Mesendoderm (in vitro differentiated cells): ENCODE data around the gene SMYD4.
"Not testable (repeated sequence)": the region's sequence is repeated elsewhere in the genome, so short reads cannot be mapped to it uniquely, and the experiment has no call there.

ENCODE experiments used
- DNase-seq: peaks from one replicate; pipeline ENCODE4 v3.0.0; 2013
- H2AK5ac ChIP-seq: 2 replicates; pipeline ENCODE4 v1.6.1; 2013; ENCODE audit warnings: low read length, inconsistent platforms
- H2BK120ac ChIP-seq: 2 replicates; pipeline ENCODE4 v1.6.1; 2013; ENCODE audit warnings: low read depth, mild to moderate bottlenecking, low read length, moderate library complexity, mixed read lengths
- H2BK15ac ChIP-seq: replicated peaks from 2 replicates; pipeline ENCODE4 v1.6.1; 2013; ENCODE audit warnings: low read depth, mild to moderate bottlenecking, moderate library complexity
- H2BK5ac ChIP-seq: 2 replicates; pipeline ENCODE4 v1.6.1; 2013; ENCODE audit warnings: low read length, inconsistent platforms
- H3K18ac ChIP-seq: 2 replicates; pipeline ENCODE4 v1.6.1; 2013; ENCODE audit warnings: mild to moderate bottlenecking, low read length, mixed read lengths
- H3K23ac ChIP-seq: one replicate; pipeline ENCODE4 v1.6.1; 2013; ENCODE audit warnings: low read length
- H3K27ac ChIP-seq: 2 replicates; pipeline ENCODE4 v1.5.1; 2013; ENCODE audit warnings: low read depth, mild to moderate bottlenecking, inconsistent platforms, low read length, moderate library complexity
- H3K27me3 ChIP-seq: 2 replicates; pipeline ENCODE4 v1.6.1; 2013; ENCODE audit warnings: low read length, control low read depth, mild to moderate bottlenecking, inconsistent platforms; ENCODE audit not compliant: insufficient read depth, poor library complexity
- H3K36me3 ChIP-seq: 2 replicates; pipeline ENCODE4 v1.6.1; 2013; ENCODE audit warnings: low read length, inconsistent platforms; ENCODE audit not compliant: control insufficient read depth, insufficient read depth
- H3K4ac ChIP-seq: one replicate; pipeline ENCODE4 v1.6.1; 2013; ENCODE audit warnings: low read depth, mild to moderate bottlenecking, low read length, moderate library complexity
- H3K4me1 ChIP-seq: 2 replicates; pipeline ENCODE4 v1.6.1; 2013; ENCODE audit warnings: low read depth, low read length, inconsistent platforms; ENCODE audit not compliant: control insufficient read depth
- H3K4me2 ChIP-seq: 2 replicates; pipeline ENCODE4 v1.6.1; 2013; ENCODE audit warnings: low read length
- H3K4me3 ChIP-seq: 2 replicates; pipeline ENCODE4 v1.5.1; 2013; ENCODE audit warnings: mild to moderate bottlenecking, low read length
- H3K56ac ChIP-seq: one replicate; pipeline ENCODE4 v1.6.1; 2013; ENCODE audit warnings: low read length
- H3K79me1 ChIP-seq: 2 replicates; pipeline ENCODE4 v1.6.1; 2013; ENCODE audit warnings: low read length, inconsistent platforms
- H3K79me2 ChIP-seq: 2 replicates; pipeline ENCODE4 v1.6.1; 2013; ENCODE audit warnings: mild to moderate bottlenecking, low read length; ENCODE audit not compliant: control insufficient read depth, insufficient read depth
- H3K9ac ChIP-seq: 2 replicates; pipeline ENCODE4 v1.6.1; 2013; ENCODE audit warnings: low read length, inconsistent platforms
- H4K5ac ChIP-seq: one replicate; pipeline ENCODE4 v1.6.1; 2013; ENCODE audit warnings: low read length
- H4K8ac ChIP-seq: one replicate; pipeline ENCODE4 v1.6.1; 2013; ENCODE audit warnings: low read depth, mild to moderate bottlenecking, control low read depth, low read length, moderate library complexity
- WGBS: extraction: QIAGEN DNeasy Blood & Tissue Kit; methylation state at CpG from one replicate; pipeline ENCODE4 v1.1.7; 2013; ENCODE audit warnings: low lambda C conversion rate, missing lambda C conversion rate; ENCODE audit not compliant: insufficient coverage; ENCODE audit errors: extremely low coverage; 5-methylcytosine and 5-hydroxymethylcytosine counted together

SMYD4 gene

DNA sequence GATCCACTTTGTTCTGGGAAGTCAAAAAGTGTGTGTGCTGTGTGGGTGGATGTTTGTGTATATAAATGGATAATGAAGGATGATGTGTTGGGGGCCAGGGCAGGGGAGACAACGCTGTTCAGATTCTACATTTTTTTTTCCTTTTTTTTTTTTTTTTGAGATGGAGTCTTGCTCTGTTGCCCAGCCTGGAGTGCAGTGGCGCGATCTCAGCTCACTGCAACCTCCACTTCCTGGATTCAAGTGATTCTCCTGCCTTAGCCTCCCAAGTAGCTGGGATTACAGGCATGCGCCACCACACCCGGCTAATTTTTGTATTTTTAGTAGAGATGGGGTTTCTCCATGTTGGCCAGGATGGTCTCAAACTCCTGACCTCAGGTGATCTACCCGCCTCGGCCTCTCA lies 65.0 kb downstream of the SMYD4 start:
- H4K5ac ChIP-seq, H2AK5ac ChIP-seq, H3K56ac ChIP-seq, H3K79me1 ChIP-seq, H3K4me2 ChIP-seq, H3K9ac ChIP-seq, H3K27ac ChIP-seq, H3K4me3 ChIP-seq, H3K4me1 ChIP-seq, H3K4ac ChIP-seq, H4K8ac ChIP-seq, DNase-seq, H3K23ac ChIP-seq, H3K18ac ChIP-seq, H2BK15ac ChIP-seq, H2BK120ac ChIP-seq, H3K27me3 ChIP-seq, H3K36me3 ChIP-seq, H3K79me2 ChIP-seq, H2BK5ac ChIP-seq: not testable (repeated sequence)
- no CpG with 5 or more reads among the region's 7 CpGs for WGBS

DNA sequence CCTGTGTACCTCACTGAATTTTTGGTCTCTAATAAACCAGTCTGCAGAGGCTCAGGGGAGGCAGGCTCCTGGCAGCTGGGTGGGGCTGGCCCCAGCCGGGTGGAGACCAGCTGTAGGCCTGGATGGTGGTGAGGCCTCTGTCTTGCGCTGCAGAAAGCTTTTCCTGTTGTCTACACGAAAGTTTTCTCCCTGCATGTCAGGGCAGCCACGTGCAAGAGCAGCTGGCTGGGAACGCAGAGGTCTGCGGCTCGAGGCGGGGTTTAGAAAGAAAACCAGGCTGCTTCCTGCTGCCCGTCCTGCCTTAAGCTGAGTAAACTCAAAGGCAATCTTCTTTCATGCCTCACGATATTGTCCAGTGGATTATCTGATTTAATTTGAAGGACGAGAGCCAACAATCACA lies 65.4 kb downstream of the SMYD4 start:
- Histone ChIP-seq H3K4me1 (peaks cover 4% of the 10 kb centered on the region), H2BK15ac (no peak overlapping the region), H2AK5ac (no peak overlapping the region), H3K79me2 (no peaks in the 10 kb centered on the region), H3K4ac (no peak overlapping the region), H3K18ac (no peak overlapping the region), H3K23ac (no peak overlapping the region), H2BK120ac (no peak overlapping the region), H4K5ac (no peak overlapping the region), H4K8ac (no peak overlapping the region), H3K27me3 (no peaks in the 10 kb centered on the region), H3K4me3 (no peak overlapping the region), H3K36me3 (no peaks in the 10 kb centered on the region), H3K27ac (no peak overlapping the region), H3K9ac (no peak overlapping the region), H2BK5ac (no peak overlapping the region), H3K79me1 (no peaks in the 10 kb centered on the region), H3K56ac (no peak overlapping the region), H3K4me2 (no peak overlapping the region)
- DNase-seq = no peak
- WGBS = no CpG with 5 or more reads among the region's 11 CpGs

- H3K27ac ChIP-seq = no peak overlapping the region
Measured at GRCh38 chr17:1762901-1763898, 66.5 kb downstream of the SMYD4 start.

GRCh38 chr17:1762233-1762900 lies 67.3 kb downstream of the SMYD4 start:
- H3K9ac ChIP-seq = peak overlapping the region; percentile 45
- H2BK120ac ChIP-seq = no peak overlapping the region
- H3K23ac ChIP-seq = no peak overlapping the region
- no peak overlapping the region for H2AK5ac ChIP-seq
- H3K4me1 ChIP-seq = peaks cover 4% of the 10 kb centered on the region
- H3K79me2 ChIP-seq = no peaks in the 10 kb centered on the region
- no peaks in the 10 kb centered on the region for H3K27me3 ChIP-seq
- H3K79me1 ChIP-seq = no peaks in the 10 kb centered on the region
- no peak overlapping the region for H3K4ac ChIP-seq
- no peak overlapping the region for H2BK15ac ChIP-seq
- no peak overlapping the region for H3K18ac ChIP-seq
- no peak overlapping the region for H2BK5ac ChIP-seq
- no peak for DNase-seq
- no peak overlapping the region for H4K8ac ChIP-seq
- peak overlapping the region; percentile 65 for H3K56ac ChIP-seq
- H3K27ac ChIP-seq = no peak overlapping the region
- no peaks in the 10 kb centered on the region for H3K36me3 ChIP-seq
- no peak overlapping the region for H4K5ac ChIP-seq
- H3K4me2 ChIP-seq = no peak overlapping the region
- WGBS = no CpG with 5 or more reads among the region's 21 CpGs
- no peak overlapping the region for H3K4me3 ChIP-seq

More at GRCh38 chr17:1762901-1763898, 66.5 kb downstream of the SMYD4 start:
- no peak overlapping the region for H2BK5ac ChIP-seq
- no peaks in the 10 kb centered on the region for H3K36me3 ChIP-seq
- H2BK15ac ChIP-seq = no peak overlapping the region
- no peaks in the 10 kb centered on the region for H3K27me3 ChIP-seq
- H4K8ac ChIP-seq = no peak overlapping the region
- peaks cover 4% of the 10 kb centered on the region for H3K4me1 ChIP-seq
- H3K4me3 ChIP-seq = no peak overlapping the region
- H2BK120ac ChIP-seq = no peak overlapping the region
- no CpG with 5 or more reads among the region's 22 CpGs for WGBS
- H3K56ac ChIP-seq = no peak overlapping the region
- no peak overlapping the region for H3K23ac ChIP-seq
- H4K5ac ChIP-seq = no peak overlapping the region
- no peak overlapping the region for H2AK5ac ChIP-seq
- H3K79me2 ChIP-seq = no peaks in the 10 kb centered on the region
- H3K79me1 ChIP-seq = no peaks in the 10 kb centered on the region
- H3K4ac ChIP-seq = no peak overlapping the region
- H3K4me2 ChIP-seq = no peak overlapping the region
- no peak for DNase-seq
- no peak overlapping the region for H3K9ac ChIP-seq
- no peak overlapping the region for H3K18ac ChIP-seq

DNA sequence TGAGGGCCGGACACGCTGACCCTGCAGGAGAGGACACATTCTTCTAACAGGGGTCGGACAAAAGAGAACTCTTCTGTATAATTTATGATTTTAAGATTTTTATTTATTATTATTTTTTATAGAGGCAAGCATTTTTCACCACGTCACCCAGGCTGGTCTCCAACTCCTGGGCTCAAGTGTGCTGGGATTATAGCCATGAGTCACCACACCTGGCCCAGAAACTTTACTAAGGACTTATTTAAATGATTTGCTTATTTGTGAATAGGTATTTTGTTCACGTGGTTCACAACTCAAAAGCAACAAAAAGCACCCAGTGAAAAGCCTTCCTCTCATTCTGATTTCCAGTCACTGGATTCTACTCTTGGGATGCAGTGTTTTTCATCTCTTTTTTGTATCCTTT lies 70.2 kb downstream of the SMYD4 start:
- no peak overlapping the region for H3K9ac ChIP-seq
- H3K56ac ChIP-seq = no peak overlapping the region
- H3K27ac ChIP-seq = no peak overlapping the region
- no peak overlapping the region for H4K5ac ChIP-seq
- no peak overlapping the region for H3K4me3 ChIP-seq
- H3K79me2 ChIP-seq = no peaks in the 10 kb centered on the region
- H2BK5ac ChIP-seq = no peak overlapping the region
- no peak overlapping the region for H2BK120ac ChIP-seq
- no peak overlapping the region for H3K18ac ChIP-seq
- H3K4me2 ChIP-seq = no peak overlapping the region
- no peaks in the 10 kb centered on the region for H3K27me3 ChIP-seq
- no peak overlapping the region for H3K4ac ChIP-seq
- H2AK5ac ChIP-seq = no peak overlapping the region
- no peak for DNase-seq
- WGBS = no CpG with 5 or more reads among the region's 5 CpGs
- H3K23ac ChIP-seq = no peak overlapping the region
- no peaks in the 10 kb centered on the region for H3K79me1 ChIP-seq
- peaks cover 4% of the 10 kb centered on the region for H3K4me1 ChIP-seq
- H4K8ac ChIP-seq = no peak overlapping the region
- no peak overlapping the region for H2BK15ac ChIP-seq
- no peaks in the 10 kb centered on the region for H3K36me3 ChIP-seq
